Left ventricle myocardium inferior (tissue), 1 donor: Measurements from ENCODE around the gene PLXDC2. TPM values are rescaled to one million over a fixed set of nuclear protein-coding genes. Genes with fewer than 3 reads are reported as not detected.

Source experiments
- DNase-seq: peaks from one replicate; pipeline ENCODE4 v3.0.0-alpha.2; 2020
- H3K27ac ChIP-seq: fragments of 200-600 bp; replicated peaks from 2 replicates; pipeline ENCODE4 v1.8.0; 2021
- H3K27me3 ChIP-seq: fragments of 200-600 bp; 2 replicates; pipeline ENCODE4 v1.8.0; 2021; ENCODE audit warnings: low read depth
- H3K36me3 ChIP-seq: fragments of 200-600 bp; 2 replicates; pipeline ENCODE4 v1.8.0; 2021
- H3K4me1 ChIP-seq: fragments of 200-600 bp; 2 replicates; pipeline ENCODE4 v1.8.0; 2021
- H3K4me3 ChIP-seq: fragments of 200-600 bp; 2 replicates; pipeline ENCODE4 v1.8.0; 2021; ENCODE audit warnings: mild to moderate bottlenecking, moderate library complexity
- H3K9me3 ChIP-seq: fragments of 200-600 bp; replicated peaks from 2 replicates; pipeline ENCODE4 v1.8.0; 2021
- CTCF ChIP-seq: fragments of 200-600 bp; IDR thresholded peaks from 2 replicates; pipeline ENCODE4 v1.8.0; 2021; ENCODE audit warnings: antibody characterized with exemption, mild to moderate bottlenecking, borderline replicate concordance
- intact Hi-C: fragments of 100-400 bp; cut with micrococcal nuclease; formaldehyde crosslinking; loops from one replicate; pipeline ENCODE4 v1.11.0; 2022
- total RNA-seq: library from RNA; stranded (reverse); fragmentation: NEBNext Ultra II Directional; extraction: Animal tissue kit (Norgen Biotek cat#: 25700); gene quantifications from one replicate; pipeline ENCODE4 v1.2.1, GENCODE V29; 2021
- donor health status: DM: no; HTN: yes; CAD: no; lungs with severe emphysema.

The PLXDC2 gene
- total RNA-seq, 1 donor from 2014 or later: 16.6 TPM

- Histone ChIP-seq H3K9me3 (no peaks in the 10 kb centered on the region), H3K4me1 (no peaks in the 10 kb centered on the region), H3K27me3 (no peaks in the 10 kb centered on the region), H3K36me3 (peaks cover 12% of the 10 kb centered on the region), H3K4me3 (no peak overlapping the region), H3K27ac (no peak overlapping the region)
- TF ChIP-seq CTCF: no peak
- DNase-seq: no peak
- intact Hi-C loops: no loop called here
These were observed 420.9 kb downstream of the PLXDC2 start for GRCh38 chr10:20237091-20237570.

GRCh38 chr10:20237586-20237985 is 421.4 kb downstream of the PLXDC2 start:
- Histone ChIP-seq H3K9me3 (no peaks in the 10 kb centered on the region), H3K27me3 (no peaks in the 10 kb centered on the region)
- intact Hi-C loops: no loop called here

GRCh38 chr10:20240643-20241042 is 424.4 kb downstream of the PLXDC2 start:
- no peak for TF ChIP-seq CTCF
- Histone ChIP-seq H3K36me3 (peaks cover 20% of the 10 kb centered on the region), H3K9me3 (no peaks in the 10 kb centered on the region), H3K4me3 (no peak overlapping the region), H3K27ac (no peak overlapping the region), H3K27me3 (no peaks in the 10 kb centered on the region), H3K4me1 (no peaks in the 10 kb centered on the region)
- intact Hi-C loops: no loop called here
- DNase-seq: no peak

More at GRCh38 chr10:20237586-20237985, 421.4 kb downstream of the PLXDC2 start:
- no peak overlapping the region for H3K27ac ChIP-seq
- DNase-seq: no peak
- no peak for TF ChIP-seq CTCF
- H3K4me3 ChIP-seq: no peak overlapping the region
- no peaks in the 10 kb centered on the region for H3K4me1 ChIP-seq
- peaks cover 12% of the 10 kb centered on the region for H3K36me3 ChIP-seq

- no peaks in the 10 kb centered on the region for H3K9me3 ChIP-seq
- H3K36me3 ChIP-seq: peaks cover 17% of the 10 kb centered on the region
- H3K27me3 ChIP-seq: no peaks in the 10 kb centered on the region
- DNase-seq: no peak
- intact Hi-C loops: no loop called here
- no peak for TF ChIP-seq CTCF
- H3K4me1 ChIP-seq: peaks cover 26% of the 10 kb centered on the region
- no peak overlapping the region for H3K27ac ChIP-seq
- H3K4me3 ChIP-seq: no peak overlapping the region
These were observed 431.2 kb downstream of the PLXDC2 start for GRCh38 chr10:20247454-20247853.

- H3K36me3 ChIP-seq: peaks cover 17% of the 10 kb centered on the region
- TF ChIP-seq CTCF: no peak
- H3K9me3 ChIP-seq: no peaks in the 10 kb centered on the region
- peaks cover 26% of the 10 kb centered on the region for H3K4me1 ChIP-seq
- no peak overlapping the region for H3K4me3 ChIP-seq
- no peaks in the 10 kb centered on the region for H3K27me3 ChIP-seq
- no peak overlapping the region for H3K27ac ChIP-seq
- DNase-seq: no peak
- intact Hi-C loops: no loop called here
These were observed 431.9 kb downstream of the PLXDC2 start for GRCh38 chr10:20247891-20248708.
